Cortex of kidney (tissue), 1 donor: ENCODE data around the gene CCDC141.

Experiments
- DNase-seq: peaks from one replicate; lab custom pipeline; 2025; lab: John Stamatoyannopoulos, UW

Gene CCDC141

DNA sequence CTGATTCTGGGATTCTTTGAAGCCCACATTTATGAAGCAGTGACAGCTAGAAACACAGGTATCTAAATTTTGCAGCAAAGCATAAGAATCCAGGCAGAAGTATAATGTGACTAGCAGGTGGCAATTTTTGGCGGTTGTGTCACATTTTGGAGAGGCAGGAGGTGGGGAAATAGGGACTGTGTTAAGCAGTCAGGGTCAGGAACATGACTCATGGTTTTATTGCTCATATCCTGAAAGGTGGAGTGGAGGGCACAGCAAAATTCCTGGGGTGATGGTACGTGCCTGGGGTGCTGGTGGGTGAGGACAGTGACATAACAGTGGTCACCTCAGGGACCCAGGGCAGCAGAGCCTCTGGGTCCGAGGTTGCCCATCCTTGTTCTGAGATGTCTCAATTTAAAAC lies 179.2 kb downstream of the CCDC141 start:
- DNase-seq: no peak

DNA sequence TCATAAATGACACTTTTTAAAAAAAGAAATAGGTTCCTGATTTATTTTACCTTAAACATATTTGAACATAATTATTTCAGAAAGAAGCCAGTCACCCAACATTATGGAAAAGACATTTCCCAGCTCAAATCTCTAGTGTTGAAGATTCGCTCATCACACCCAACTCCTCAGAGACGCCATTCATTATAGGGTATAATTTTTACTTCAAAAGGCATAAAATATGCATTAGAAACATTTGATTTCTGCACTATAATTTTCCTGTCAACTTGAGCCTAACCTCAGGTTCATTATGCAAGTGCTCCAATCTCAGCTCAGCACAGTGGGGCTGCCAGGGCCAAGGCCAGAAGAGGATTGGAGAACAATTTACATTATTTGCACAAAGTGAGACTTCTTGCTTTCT lies 183.9 kb downstream of the CCDC141 start:
- DNase-seq: no peak

- DNase-seq: no peak
Observed at GRCh38 chr2:178865146-178865936, 184.6 kb downstream of the CCDC141 start.

GRCh38 chr2:178863856-178864620 lies 185.9 kb downstream of the CCDC141 start:
- no peak for DNase-seq

DNA sequence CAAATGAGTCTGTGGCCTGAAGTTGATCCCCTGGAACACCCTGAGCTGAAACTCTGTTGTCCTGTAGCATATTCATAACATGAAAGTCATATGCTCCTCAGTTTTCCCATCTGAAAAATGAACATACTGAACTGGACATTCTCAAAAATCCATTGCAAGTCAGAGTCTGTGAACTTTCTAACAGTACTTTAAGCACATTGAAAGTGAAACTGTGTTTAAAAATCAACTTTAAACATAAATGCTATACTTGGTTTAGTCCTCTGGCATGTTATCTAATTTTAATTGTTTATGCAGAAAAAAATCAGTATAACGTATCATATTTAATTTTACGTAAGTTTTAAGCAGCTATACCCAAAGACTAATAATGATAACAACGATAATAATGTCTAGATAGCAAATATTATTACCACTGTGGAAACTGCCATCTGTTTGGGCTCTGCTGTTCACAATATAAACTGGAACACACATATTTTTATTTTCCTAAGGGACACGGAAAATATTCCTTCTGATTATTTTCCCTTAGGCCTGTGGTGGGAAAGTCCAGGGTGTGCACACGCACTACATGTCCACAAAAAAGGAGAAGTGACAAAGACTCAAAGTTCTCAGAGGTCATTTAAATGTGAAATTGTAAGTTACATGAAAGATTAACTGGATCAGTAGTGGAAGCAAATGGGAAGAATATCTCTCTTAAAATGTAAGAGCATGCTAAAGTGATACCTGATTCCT lies 186.6 kb downstream of the CCDC141 start:
- no peak for DNase-seq

GRCh38 chr2:178860551-178860950 lies 189.4 kb downstream of the CCDC141 start:
- no peak for DNase-seq

DNA sequence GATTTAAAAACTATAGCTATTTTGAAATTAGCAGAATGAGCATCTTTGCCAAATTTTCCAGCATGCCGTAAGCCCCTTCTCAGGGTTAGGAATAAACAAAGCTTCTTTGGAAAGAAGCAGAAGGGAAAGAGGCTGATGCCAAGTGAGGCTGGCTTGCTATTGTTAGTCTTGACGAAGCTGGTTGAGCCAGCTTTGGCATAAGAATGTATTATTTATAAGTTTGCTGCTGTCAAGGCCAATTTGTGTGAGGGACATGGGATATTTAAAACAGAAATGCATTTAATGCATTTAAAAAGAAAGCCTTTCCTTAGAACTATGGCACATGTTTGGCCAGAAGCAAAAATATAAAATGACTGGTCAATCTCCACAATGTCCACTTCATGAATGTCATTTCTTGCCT lies 190.2 kb downstream of the CCDC141 start:
- DNase-seq: no peak

GRCh38 chr2:178858896-178859625 lies 190.9 kb downstream of the CCDC141 start:
- DNase-seq: no peak

DNA sequence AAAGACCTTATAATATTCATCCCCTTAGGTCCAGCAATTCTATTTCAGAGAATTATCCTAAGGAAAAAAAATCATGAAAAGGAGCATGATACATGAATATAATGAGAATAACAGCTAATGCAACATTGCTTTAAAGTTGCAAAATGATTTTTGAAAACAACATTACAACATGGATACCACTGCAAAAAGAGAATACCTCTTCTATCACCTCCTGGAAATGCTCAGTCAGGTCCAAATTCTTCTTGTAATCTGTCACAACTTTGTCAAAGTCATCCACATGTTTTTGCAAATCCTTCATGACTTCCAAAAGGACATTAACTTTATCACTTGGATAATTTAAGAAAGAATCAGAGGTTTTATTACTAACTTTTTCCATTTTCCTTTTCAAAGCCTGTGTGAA lies 194.8 kb downstream of the CCDC141 start:
- no peak for DNase-seq

GRCh38 chr2:178848335-178848734 lies 201.6 kb downstream of the CCDC141 start:
- DNase-seq: no peak

- DNase-seq: no peak
Observed at GRCh38 chr2:178846458-178846802, 203.5 kb downstream of the CCDC141 start.

GRCh38 chr2:178845566-178846457 lies 204.1 kb downstream of the CCDC141 start:
- DNase-seq: no peak

GRCh38 chr2:178844701-178845100 lies 205.2 kb downstream of the CCDC141 start:
- DNase-seq: no peak

DNA sequence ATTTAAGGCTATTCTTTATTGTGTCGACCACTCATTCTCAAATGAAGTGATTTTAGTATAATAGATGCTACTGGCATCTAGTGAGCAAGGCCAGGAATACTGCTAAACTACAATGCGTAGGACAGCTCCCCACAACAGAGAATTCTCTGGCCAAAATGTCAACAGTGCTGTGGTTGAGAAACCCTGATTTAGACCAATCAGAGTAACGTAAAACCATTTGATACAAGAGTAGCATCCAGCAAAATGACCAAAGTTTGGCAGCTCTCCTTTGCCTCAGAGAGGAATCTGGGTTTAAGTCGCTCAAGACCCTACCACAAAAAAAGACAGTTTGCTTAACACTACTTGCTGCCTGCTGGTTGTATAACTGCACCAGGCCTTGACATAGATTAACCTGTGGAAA lies 205.7 kb downstream of the CCDC141 start:
- no peak for DNase-seq

DNA sequence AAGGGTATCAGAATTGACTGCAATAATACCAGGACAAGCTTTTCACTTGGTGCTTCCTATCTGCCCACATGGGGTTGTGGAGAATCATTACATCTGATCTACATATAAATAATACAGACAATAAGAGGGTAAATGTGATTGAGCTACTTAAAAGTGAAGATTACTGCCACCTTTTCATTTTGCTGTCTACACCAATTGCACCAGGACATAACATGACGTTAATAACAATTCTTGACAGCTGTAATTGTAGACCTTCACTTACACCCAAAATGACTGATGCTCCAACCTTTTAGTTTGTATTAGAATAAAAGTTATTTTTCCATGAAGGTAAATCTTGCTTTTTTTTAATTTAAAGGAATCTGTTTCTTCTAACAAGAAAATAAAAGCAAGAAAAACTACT lies 206.2 kb downstream of the CCDC141 start:
- DNase-seq: no peak

DNA sequence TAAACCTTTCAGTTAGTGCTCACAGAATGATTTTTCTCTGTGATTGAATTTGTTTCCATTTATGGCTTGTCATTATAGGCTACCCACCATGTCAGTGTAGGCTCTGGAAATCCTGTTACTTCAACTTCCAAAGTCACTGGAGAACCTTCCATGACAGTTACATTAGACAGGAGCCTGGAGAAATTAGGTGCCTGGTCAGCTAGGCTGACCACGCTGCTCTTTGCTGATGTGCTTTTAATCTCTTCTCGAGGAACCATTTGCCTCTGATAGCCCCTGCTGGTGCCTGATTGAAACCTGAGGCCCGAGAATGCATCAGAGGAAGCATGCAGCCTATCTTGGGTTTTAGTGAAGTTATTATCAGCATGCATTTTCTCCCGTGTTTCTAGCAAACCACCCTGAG lies 213.1 kb downstream of the CCDC141 start:
- DNase-seq: no peak

GRCh38 chr2:178834086-178834485 lies 215.9 kb downstream of the CCDC141 start:
- no peak for DNase-seq

- DNase-seq: no peak
Observed at GRCh38 chr2:178833382-178833781, 216.6 kb downstream of the CCDC141 start.

DNA sequence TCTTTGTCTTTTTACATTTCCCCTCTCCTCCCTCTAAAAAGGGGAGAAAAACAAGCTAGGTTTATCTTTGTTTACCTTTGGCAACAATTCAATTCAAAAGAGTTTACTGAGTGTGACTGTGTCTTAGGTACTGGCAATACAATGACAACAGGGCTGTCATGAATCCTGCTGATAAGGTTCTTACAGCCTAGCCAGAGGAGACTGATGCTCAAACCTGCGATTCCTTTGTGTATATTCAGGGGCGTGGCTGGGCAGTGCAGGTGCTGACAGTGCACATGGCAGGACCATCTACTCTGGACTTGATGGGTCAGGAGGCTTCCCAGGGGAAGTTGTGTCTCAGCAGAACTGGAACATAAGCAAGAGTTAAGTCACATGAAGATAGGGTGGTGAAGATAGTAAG lies 219.5 kb downstream of the CCDC141 start:
- DNase-seq: no peak

GRCh38 chr2:178829981-178830380 lies 220.0 kb downstream of the CCDC141 start:
- no peak for DNase-seq

DNA sequence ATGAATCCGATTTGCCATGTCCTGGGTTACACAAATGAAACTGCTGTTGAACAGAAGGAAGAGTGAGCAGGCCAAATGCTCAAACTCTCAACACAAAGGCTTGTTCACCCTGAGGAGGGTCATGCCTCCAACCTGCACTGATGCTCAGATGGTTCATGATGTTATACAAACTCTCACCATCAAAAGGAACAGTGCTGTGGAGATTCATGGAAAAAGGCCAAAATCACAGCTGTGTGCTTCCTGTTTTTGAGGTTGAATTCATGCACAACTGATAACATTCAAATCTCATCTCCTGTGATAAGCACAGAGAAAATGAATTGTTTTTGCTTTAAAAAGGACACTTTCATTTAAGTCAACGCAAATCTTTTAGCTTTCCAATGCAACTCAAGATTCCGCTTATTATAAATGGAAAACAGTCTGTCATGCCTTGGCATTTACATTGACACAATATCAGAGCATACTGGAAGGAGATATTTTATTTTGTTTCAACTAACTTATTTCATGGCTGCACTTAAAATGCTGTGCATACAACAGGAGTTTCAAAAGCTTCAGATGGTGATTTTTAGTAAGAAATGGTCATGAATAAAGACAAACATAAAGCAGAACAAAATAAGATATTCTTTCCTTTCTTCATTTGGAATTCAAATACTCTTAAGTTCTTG lies 220.5 kb downstream of the CCDC141 start:
- DNase-seq: no peak
